GM12892 (cell line): ENCODE data around the gene KIF16B.

ENCODE experiments used
- POLR2A ChIP-seq: IDR thresholded peaks from 2 replicates; pipeline ENCODE4 v1.6.1; 2011; ENCODE audit warnings: low read depth, low read length, control low read depth
- POLR2AphosphoS5 ChIP-seq: IDR thresholded peaks from 2 replicates; pipeline ENCODE4 v1.6.1; 2011; ENCODE audit warnings: low read depth, low read length, control low read depth

GRCh38 chr20:16346956-16347355, 226.3 kb downstream of the KIF16B start:
- TF ChIP-seq POLR2A (no peak), POLR2AphosphoS5 (no peak)
